Sigmoid colon (tissue), 7 donors: Measurements from ENCODE around the gene RAP1GDS1. TPM values are rescaled to one million over a fixed set of nuclear protein-coding genes. Genes with fewer than 3 reads are reported as not detected.
"Not testable (repeated sequence)": the region's sequence is repeated elsewhere in the genome, so short reads cannot be mapped to it uniquely, and the experiment has no call there.

Source experiments
- DNase-seq: peaks from one replicate; pipeline ENCODE4 v3.0.0-alpha.2; 2019
- H3K27ac ChIP-seq, 4 donors: fragments of 200-600 bp; sonication (generic); one replicate each; pipeline ENCODE4 v1.5.1; 2016 to 2019; ENCODE audit warnings: mild to moderate bottlenecking in 1 of 4
- H3K27me3 ChIP-seq, 3 donors: fragments of 200-600 bp; sonication (generic); one replicate each; pipeline ENCODE4 v1.5.1; 2019; ENCODE audit warnings: mild to moderate bottlenecking in 1 of 3
- H3K36me3 ChIP-seq, 4 donors: fragments of 200-600 bp; sonication (generic); one replicate each; pipeline ENCODE4 v1.5.1; 2016 to 2019
- H3K4me1 ChIP-seq, 4 donors: fragments of 200-600 bp; sonication (generic); one replicate each; pipeline ENCODE4 v1.5.1; 2017 to 2019
- H3K4me3 ChIP-seq, 4 donors: fragments of 200-600 bp; sonication (generic); one replicate each; pipeline ENCODE4 v1.5.1; 2017 to 2019; ENCODE audit warnings: mild to moderate bottlenecking in 2 of 4, moderate library complexity in 1 of 4
- H3K9me3 ChIP-seq, 4 donors: fragments of 200-600 bp in 3 of 4; sonication (generic) in 3 of 4; one replicate each; pipeline versions ENCODE4 v1.5.1 to v1.6.1; 2013 to 2019
- EP300 ChIP-seq, 4 donors: sonication (generic); formaldehyde crosslinking; IDR thresholded peaks; one replicate each; pipeline ENCODE4 v1.6.1; 2017; ENCODE audit warnings: antibody characterized with exemption in 4 of 4
- POLR2A ChIP-seq, 2 donors: fragments of 450-650 bp; IDR thresholded peaks; one replicate each; pipeline ENCODE4 v1.6.1; 2016; ENCODE audit warnings: antibody characterized with exemption in 2 of 2, mild to moderate bottlenecking in 2 of 2, moderate library complexity in 2 of 2
- POLR2AphosphoS5 ChIP-seq, 4 donors: sonication (generic); formaldehyde crosslinking; IDR thresholded peaks; one replicate each; pipeline ENCODE4 v1.6.1; 2017; ENCODE audit warnings: antibody characterized with exemption in 4 of 4
- WGBS, 2 donors: extraction: QIAGEN DNeasy Blood & Tissue Kit; methylation state at CpG; one replicate each; pipeline ENCODE4 v1.1.7; 2013; 5-methylcytosine and 5-hydroxymethylcytosine counted together
- intact Hi-C: fragments of 100-400 bp; cut with DNase I; formaldehyde crosslinking; loops from one replicate; pipeline ENCODE4 v1.15.1; 2023
- polyA plus RNA-seq, 3 donors: library from polyadenylated mRNA; stranded (reverse); fragments of 200-250 nt; gene quantifications; one replicate each; pipeline ENCODE4 v1.2.3, GENCODE V29; 2013
- total RNA-seq, 4 donors: library from RNA; depleted of rRNA; stranded (reverse); fragments of >200 nt; gene quantifications; one replicate each; pipeline ENCODE4 v1.1.0, GENCODE V29; 2016
- TF ChIP-seq, protein P1 (sequence below), 4 experiments: fragments of 450-650 bp in 3 of 4; fragments of 200-600 bp in 1 of 4; IDR thresholded peaks; one replicate each; pipeline ENCODE4 v1.5.1; 2016 to 2019; ENCODE audit warnings: antibody characterized with exemption in 4 of 4, mild to moderate bottlenecking in 3 of 4, moderate library complexity in 2 of 4
- donor health status: healthy with polysubstance abuse.
- donor health status: Bipolar disorder and iron deficiency.
- donor health status: healthy.

Gene RAP1GDS1
- total and polyA plus RNA-seq, 7 donors: 10.2 to 34.9 (median 31.8) TPM

DNA sequence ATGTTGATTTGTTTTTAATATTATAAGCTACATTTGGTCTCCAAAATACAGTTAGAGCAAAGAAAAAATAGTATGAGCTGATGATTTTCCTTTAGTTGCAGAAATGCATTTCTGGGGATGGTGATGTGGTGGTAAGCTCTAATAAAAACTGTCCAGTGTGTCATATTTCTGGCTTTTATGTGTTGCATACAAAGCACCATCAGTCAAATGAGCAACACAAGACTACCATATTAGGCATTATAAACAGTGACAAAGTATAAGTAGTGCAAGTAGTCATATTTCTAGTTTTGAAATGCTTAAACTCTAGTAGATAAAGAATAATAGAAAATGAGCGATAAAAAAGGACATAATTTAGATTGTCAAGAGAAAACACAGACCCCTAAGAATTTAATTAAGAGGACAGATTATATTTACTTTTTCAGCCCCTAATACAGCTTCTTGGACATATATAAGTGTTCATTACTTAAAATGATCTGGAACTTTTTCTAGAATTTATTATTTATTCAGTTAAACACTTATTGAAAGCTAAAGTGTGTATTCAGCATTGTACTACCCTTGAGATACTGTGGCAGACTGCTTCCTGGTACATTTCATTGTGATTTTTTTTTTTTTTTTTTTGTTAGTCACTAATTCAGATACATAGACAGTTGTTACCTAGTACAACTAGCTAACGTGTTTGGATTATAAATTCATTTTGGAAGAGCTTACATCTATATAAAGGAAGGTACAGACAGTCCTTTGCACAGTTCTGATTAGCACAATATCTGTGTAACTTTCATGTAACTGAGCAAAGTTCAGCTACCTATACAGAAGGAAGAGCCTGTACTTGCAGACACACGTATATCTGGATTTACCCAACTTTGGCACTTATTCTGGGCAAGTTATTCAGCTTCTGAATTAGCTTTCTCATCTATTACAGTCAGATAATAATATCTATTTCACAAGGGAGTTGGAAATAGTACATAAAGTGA lies 22.3 kb downstream of the RAP1GDS1 start:
- H3K27me3 ChIP-seq: no peaks in the 10 kb centered on the region
- H3K4me1 ChIP-seq: peaks cover 0 to 19% (median 10%) of the 10 kb centered on the region in 4 donors
- no peak for DNase-seq
- H3K36me3 ChIP-seq: no peaks in the 10 kb centered on the region
- H3K4me3 ChIP-seq: no peak overlapping the region
- WGBS, 2 donors: 42 to 62% methylated on average over 3 of the region's 3 CpGs
- intact Hi-C loops: no loop called here
- no peaks in the 10 kb centered on the region for H3K9me3 ChIP-seq
- TF ChIP-seq POLR2AphosphoS5 (IDR thresholded peaks at IDR 0.05) (no peak), EP300 (IDR thresholded peaks at IDR 0.05) (no peak), POLR2A (IDR thresholded peaks at IDR 0.05) (no peak)
- TF ChIP-seq, protein P1, sequence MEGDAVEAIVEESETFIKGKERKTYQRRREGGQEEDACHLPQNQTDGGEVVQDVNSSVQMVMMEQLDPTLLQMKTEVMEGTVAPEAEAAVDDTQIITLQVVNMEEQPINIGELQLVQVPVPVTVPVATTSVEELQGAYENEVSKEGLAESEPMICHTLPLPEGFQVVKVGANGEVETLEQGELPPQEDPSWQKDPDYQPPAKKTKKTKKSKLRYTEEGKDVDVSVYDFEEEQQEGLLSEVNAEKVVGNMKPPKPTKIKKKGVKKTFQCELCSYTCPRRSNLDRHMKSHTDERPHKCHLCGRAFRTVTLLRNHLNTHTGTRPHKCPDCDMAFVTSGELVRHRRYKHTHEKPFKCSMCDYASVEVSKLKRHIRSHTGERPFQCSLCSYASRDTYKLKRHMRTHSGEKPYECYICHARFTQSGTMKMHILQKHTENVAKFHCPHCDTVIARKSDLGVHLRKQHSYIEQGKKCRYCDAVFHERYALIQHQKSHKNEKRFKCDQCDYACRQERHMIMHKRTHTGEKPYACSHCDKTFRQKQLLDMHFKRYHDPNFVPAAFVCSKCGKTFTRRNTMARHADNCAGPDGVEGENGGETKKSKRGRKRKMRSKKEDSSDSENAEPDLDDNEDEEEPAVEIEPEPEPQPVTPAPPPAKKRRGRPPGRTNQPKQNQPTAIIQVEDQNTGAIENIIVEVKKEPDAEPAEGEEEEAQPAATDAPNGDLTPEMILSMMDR (IDR thresholded peaks at IDR 0.05): no peak
- no peak overlapping the region for H3K27ac ChIP-seq

DNA sequence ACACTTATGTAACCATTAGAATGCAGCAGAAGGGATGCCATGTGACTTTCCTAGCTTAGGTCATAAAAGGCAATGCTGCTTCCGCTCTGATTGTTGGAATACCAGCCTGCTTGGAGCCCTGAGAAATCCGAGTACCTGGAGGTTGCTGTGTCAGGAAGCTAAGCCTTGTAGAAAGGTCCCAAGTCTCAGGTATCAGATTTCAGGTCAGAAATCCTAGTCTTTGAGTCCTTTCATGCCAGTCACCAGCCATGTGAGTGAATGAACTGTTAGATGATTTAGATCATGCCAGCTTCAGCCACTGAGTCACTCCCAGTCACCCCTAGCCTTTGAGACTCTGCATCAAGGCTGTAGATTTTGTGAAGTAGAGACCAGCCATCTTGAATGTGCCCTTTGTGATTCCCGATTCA lies 23.5 kb downstream of the RAP1GDS1 start:
- Histone ChIP-seq H3K27ac (no peak overlapping the region), H3K36me3 (no peaks in the 10 kb centered on the region), H3K27me3 (no peaks in the 10 kb centered on the region), H3K4me3 (no peak overlapping the region), H3K4me1 (peaks cover 0 to 29% (median 14%) of the 10 kb centered on the region in 4 donors), H3K9me3 (no peaks in the 10 kb centered on the region)
- no peak for DNase-seq
- WGBS, 2 donors: 89 to 90% methylated on average over 3 of the region's 3 CpGs
- intact Hi-C loops: no loop called here
- TF ChIP-seq POLR2A (IDR thresholded peaks at IDR 0.05) (no peak), POLR2AphosphoS5 (IDR thresholded peaks at IDR 0.05) (no peak), EP300 (IDR thresholded peaks at IDR 0.05) (no peak)
- TF ChIP-seq, protein P1 (IDR thresholded peaks at IDR 0.05): no peak

DNA sequence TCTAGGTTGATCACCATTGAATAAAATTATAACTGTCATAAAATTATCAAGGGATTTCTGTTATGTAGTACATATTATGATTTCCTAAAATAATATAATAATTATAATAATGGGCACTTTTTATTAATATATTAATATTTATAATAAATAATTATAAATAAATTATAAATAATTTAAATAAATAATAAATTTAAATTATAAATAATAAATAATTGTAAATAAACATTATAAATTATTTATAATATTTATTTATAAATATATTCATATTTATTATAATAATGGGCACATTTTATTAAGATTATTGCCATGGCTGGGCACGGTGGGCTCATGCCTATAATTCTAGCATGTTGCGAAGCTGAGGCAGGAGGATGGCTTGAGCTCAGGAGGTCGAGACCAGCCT lies 24.5 kb downstream of the RAP1GDS1 start:
- Histone ChIP-seq H3K4me1 (peaks cover 0 to 39% (median 24%) of the 10 kb centered on the region in 4 donors), H3K9me3 (no peaks in the 10 kb centered on the region), H3K4me3 (no peak overlapping the region), H3K27me3 (no peaks in the 10 kb centered on the region), H3K27ac (no peak overlapping the region), H3K36me3 (no peaks in the 10 kb centered on the region)
- 97 to 99% methylated on average over 3 of the region's 3 CpGs for WGBS, 2 donors
- intact Hi-C loops: no loop called here
- DNase-seq: no peak
- TF ChIP-seq, protein P1 (IDR thresholded peaks at IDR 0.05): no peak
- TF ChIP-seq EP300 (IDR thresholded peaks at IDR 0.05) (no peak), POLR2A (IDR thresholded peaks at IDR 0.05) (no peak), POLR2AphosphoS5 (IDR thresholded peaks at IDR 0.05) (no peak)

DNA sequence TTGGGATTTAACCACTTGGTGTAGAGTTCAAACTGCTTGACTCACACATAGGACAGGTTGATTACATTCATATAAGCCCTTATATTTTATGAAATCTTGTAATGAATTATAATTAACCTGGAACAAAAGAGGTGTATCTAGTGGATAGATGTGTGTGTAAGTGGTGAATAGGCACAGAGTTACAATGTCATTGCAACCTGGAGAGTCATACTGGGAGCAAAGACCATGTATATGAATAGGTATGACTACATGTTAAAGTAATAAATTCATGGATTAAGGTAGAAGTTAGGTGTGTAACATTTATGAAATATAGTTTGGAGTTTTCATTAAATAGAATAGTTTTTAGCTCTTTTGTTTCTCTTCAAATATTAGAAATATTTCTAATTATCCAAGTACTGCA lies 26.1 kb downstream of the RAP1GDS1 start:
- intact Hi-C loops: no loop called here
- no peak for DNase-seq

DNA sequence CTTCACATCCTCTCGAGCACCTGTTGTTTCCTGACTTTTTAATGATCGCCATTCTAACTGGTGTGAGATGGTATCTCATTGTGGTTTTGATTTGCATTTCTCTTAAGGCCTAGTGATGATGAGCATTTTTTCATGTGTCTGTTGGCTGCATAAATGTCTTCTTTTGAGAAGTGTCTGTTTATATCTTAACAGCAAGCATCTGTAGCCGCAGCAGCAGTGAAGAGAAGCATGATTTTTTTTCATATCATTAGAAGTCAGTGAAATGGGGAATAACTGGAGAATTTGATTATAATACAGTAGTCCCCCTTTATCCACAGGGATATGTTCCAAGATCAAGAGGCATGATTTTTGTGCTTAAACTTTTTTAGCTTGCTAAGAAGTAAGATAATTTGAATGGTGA lies 27.5 kb downstream of the RAP1GDS1 start:
- H3K36me3 ChIP-seq, H3K27me3 ChIP-seq, intact Hi-C loops, DNase-seq, H3K9me3 ChIP-seq, H3K4me3 ChIP-seq, H3K27ac ChIP-seq: not testable (repeated sequence)
- WGBS, 2 donors: 59 to 87% methylated on average over 3 of the region's 3 CpGs
- H3K4me1 ChIP-seq: peaks cover 0 to 48% (median 27%) of the 10 kb centered on the region in 4 donors

More for the DNA sequence above, 26.1 kb downstream of the RAP1GDS1 start:
- H3K27ac ChIP-seq: no peak overlapping the region
- no peaks in the 10 kb centered on the region for H3K9me3 ChIP-seq
- TF ChIP-seq POLR2AphosphoS5 (IDR thresholded peaks at IDR 0.05) (no peak), EP300 (IDR thresholded peaks at IDR 0.05) (no peak), POLR2A (IDR thresholded peaks at IDR 0.05) (no peak)
- TF ChIP-seq, protein P1 (IDR thresholded peaks at IDR 0.05): no peak
- H3K4me1 ChIP-seq: peaks cover 0 to 44% (median 30%) of the 10 kb centered on the region in 4 donors
- no peaks in the 10 kb centered on the region for H3K27me3 ChIP-seq
- no peak overlapping the region for H3K4me3 ChIP-seq
- H3K36me3 ChIP-seq: no peaks in the 10 kb centered on the region
